Measurements from ENCODE around the gene OLIG3.

DNA sequence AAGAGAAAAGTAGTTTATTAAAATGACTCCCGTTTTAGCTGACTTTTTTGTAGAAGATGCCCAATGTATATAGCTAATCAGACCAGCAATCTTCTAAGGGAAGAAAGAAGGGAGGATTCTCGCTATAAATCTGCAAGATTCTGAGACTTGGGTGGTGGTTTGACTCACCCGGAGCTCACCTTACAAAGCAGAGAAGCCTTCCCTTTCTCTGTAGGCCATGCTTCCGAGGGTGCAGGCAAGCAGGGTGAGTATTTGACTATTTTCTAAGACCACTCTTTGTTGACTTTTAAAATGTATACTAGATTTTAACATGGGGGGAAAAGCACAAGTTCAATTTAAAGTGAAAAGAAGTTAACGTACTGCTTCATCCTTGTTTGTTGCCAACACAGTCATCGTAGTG is 2.7 kb downstream of the OLIG3 start:
- no peak for TF ChIP-seq RAD21 (IDR thresholded peaks at IDR 0.05; ENCODE audit: low read depth)
- TF ChIP-seq TCF12 (IDR thresholded peaks at IDR 0.05; ENCODE audit: low read depth), result no peak
- TF ChIP-seq, protein P1, sequence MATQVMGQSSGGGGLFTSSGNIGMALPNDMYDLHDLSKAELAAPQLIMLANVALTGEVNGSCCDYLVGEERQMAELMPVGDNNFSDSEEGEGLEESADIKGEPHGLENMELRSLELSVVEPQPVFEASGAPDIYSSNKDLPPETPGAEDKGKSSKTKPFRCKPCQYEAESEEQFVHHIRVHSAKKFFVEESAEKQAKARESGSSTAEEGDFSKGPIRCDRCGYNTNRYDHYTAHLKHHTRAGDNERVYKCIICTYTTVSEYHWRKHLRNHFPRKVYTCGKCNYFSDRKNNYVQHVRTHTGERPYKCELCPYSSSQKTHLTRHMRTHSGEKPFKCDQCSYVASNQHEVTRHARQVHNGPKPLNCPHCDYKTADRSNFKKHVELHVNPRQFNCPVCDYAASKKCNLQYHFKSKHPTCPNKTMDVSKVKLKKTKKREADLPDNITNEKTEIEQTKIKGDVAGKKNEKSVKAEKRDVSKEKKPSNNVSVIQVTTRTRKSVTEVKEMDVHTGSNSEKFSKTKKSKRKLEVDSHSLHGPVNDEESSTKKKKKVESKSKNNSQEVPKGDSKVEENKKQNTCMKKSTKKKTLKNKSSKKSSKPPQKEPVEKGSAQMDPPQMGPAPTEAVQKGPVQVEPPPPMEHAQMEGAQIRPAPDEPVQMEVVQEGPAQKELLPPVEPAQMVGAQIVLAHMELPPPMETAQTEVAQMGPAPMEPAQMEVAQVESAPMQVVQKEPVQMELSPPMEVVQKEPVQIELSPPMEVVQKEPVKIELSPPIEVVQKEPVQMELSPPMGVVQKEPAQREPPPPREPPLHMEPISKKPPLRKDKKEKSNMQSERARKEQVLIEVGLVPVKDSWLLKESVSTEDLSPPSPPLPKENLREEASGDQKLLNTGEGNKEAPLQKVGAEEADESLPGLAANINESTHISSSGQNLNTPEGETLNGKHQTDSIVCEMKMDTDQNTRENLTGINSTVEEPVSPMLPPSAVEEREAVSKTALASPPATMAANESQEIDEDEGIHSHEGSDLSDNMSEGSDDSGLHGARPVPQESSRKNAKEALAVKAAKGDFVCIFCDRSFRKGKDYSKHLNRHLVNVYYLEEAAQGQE (IDR thresholded peaks at IDR 0.05; ENCODE audit: low read depth), result no peak
- no peak for TF ChIP-seq CREB1 (IDR thresholded peaks at IDR 0.05; ENCODE audit: low read depth)

Data from Ishikawa (cell line).